Stimulated activated CD4-positive, alpha-beta T cell treated with anti-CD3 and anti-CD28 coated beads, Interleukin-12 subunit alpha, Interleukin-12 subunit beta, amount 100 ng/mL, for 48 hours (primary cell): ENCODE measurements around the gene OCA2.

Experiments used
- DNase-seq, 3 donors: peaks; one replicate each; pipeline ENCODE4 v3.0.0-alpha.2; 2020; ENCODE audit warnings: low read depth in 2 of 3, low spot score in 1 of 3

OCA2 gene

DNA sequence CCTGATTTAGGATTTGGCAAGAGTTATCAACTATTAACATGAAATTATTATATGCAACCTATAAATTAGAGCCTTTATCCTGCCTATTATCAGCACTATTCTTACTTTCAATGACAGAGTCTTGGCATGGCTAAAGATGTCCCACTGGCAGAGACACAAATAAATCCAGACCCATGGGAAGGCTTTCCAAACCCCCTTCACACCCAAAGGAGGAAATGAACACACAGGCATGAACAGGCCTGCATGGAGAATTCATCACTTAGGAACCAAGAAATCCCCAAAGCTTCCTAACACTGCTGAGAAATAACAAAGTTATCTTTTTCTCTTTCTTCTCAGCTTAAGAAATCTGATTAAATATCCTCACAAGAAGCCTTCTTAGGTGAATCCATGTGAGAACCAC lies 213.9 kb downstream of the OCA2 start:
- no peak for DNase-seq

DNA sequence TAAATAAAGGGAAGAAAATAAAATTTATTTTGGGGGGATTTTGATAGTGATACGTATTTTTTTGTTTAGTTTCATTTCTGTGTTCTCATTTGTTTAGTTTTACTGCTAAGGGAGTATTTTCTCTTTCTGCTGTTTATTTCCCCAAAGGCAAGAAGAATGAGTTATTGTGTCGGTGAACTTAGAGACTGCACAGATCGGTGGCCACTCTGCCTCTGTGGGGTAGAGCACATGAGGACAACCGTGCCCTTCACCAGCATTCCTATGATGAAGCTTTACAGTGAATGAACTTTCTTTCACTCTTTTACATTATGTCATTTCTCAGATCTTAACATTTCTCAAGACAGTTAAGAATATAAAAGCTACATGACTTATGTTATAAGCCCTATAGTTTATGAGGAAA lies 214.4 kb downstream of the OCA2 start:
- DNase-seq: no peak

DNA sequence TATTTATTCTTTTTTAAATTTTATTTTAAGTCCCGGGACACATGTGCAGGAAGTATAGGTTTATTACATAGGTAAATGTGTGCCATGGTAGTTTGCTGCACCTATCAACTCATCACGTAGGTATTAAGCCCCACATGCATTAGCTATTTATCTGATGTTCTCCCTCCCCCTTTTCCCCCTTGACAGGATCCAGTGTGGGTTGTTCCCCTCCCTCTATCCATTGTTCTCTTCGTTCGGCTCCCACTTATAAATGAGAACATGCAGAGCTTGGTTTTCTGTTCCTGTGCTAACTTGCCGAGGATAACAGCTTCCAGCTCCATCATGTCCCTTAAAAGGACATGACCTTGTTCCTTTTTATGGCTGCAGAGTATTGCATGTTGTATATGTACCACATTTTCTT lies 220.3 kb downstream of the OCA2 start:
- no peak for DNase-seq

DNA sequence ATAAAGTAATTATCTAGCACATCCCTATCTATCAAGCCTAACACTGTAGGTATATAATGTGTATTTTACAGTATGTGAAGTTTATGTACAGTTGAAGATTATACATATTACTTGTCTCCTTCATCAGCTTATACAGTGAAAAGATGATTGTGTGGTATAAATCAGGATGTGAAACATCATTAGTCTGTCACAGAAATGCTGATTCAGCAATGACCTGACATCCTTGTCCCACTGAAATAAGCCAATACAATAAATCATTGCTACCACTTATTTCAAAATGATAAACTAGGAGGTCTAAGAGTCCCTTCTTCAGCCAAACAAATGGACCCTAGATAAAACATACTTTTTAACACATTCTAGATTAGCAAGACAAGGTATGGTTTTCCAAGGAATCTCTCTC lies 225.3 kb downstream of the OCA2 start:
- DNase-seq: no peak

DNA sequence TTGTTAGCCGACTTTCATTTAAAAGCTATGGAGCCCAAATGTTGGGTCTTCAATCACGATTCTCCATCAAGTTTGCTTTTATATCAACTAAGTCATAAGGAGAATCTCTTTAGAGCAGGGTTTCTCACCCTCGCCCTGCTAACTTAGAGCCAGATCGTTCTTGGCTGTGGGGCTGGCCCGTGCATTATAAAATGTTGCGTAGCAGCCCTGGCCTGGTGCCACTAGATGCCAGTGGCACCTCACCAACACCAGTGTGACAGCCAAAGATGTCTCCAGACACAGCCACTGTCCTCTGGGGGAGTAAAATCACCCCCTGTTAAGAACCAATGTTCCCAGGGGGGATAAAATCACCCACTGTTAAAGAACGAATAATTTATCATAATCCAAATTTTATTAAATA lies 226.1 kb downstream of the OCA2 start:
- no peak for DNase-seq

DNA sequence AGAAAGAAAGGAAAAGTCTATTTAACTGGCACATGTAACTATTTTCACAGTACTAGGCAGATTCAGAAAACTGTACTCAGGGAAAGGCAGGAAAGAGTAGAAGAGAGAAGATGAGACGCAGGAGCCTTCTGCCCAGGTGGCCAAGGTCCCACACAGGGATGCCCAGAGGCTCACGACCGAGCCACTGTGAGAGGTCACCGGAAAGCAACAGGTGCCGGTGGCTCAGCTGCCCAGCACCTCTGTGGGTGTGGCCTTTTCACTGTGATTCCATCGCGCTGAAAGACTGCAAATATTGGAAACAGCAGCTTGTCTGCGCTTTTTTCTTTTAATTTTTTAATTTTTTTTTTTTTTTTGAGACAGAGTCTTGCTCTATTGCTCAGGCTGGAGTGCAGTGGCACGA lies 226.8 kb downstream of the OCA2 start:
- no peak for DNase-seq

DNA sequence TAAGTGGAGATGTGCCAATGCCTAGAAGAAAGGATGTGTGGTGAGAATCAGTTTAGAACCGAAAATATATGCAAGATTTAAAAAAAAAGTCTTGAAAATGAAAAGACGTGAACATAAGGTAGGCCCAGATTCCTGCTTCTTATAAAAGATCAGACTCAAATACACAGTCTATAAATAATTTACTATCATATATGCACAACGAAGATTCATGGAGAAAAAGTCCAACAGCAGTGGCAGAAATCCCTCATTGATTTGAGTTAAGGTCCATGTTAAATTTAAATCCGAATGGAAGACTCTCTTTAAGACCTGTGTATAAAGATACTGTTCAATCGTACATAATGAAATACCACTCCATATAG lies 227.2 kb downstream of the OCA2 start:
- no peak for DNase-seq

DNA sequence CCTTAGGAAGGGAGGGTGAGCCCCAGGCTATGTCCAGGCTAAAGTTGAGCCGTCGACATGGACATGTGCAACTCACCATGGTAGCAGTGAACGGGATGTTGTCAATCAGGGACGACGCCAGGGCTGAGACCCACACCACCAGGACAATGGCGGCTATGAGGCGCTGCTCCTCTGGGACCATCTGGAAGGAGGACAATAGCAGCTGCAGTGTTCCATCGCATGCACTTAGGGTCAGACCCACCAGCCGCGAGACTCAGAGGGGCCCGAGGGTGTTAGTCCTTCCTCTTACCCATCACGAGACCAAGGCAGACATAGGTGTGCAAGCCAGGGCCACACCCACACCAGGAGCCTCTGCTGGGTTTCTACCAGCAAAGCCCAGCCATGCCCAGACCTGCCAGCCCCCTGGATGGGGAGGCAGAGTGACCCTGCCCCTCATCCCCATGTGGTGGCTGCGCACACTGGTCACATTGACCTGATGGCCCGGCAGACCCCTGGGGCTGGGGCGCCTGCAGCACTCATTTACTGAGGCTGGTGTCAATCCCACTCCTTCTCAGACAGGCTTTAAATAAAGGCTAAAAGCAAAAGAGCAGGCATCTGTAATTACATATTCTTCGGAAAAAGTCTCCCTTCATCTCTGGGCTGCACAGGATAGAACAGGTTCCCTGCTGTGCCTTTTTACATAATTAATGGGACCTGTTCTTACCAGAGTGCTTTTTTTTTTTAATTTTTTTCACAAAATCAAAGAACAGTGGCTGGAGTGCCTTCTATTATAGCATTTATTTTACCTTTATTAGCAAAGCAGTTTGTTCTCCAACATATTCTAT lies 227.8 kb downstream of the OCA2 start:
- no peak for DNase-seq

DNA sequence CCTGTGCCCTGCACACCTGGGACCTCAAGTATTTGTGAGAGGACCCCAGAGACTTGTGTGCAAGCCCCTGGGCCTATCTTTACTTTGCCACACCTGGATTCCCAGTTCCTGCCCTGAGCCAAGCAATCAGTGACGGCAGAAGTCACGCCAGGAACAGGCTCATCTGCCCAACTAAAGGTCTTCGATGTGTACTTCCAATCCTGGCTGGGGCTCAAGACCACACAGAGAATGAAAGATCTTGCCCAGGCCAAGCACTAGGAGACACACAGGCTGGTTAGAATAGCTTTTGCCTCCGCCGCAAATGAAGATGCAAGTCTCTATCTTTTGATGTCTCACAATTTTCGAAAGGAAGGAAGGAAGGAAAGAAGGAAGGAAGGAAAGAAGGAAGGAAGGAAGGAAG lies 228.8 kb downstream of the OCA2 start:
- DNase-seq: no peak

DNA sequence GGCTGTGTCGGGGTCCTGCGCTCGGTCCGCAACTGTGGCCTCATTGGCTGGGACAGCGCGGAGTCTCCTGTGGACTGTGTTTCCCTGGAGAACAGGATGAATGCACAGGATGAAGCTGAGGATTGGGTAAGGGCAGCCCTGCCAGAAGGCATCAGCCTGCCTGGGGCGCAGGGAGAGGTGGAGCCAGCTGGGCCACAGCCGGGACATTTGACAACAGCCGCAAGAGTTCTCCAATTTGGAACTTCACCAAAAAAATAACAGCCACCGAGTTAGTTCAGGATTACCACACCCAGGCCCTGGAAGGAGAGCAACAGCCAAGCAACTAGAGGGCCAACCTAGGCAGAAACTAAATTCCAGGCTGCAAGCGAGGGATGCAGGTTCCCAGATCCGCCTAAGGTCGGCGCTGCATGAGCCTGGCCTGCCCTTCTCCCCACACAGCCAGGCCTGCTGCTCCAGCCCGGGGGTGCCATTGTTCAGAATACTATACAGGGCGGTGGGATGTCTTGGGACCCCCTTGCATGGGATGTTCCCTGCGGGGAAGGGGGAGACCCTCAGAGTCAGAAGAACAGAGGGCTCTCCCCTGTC lies 229.3 kb downstream of the OCA2 start:
- DNase-seq: no peak

DNA sequence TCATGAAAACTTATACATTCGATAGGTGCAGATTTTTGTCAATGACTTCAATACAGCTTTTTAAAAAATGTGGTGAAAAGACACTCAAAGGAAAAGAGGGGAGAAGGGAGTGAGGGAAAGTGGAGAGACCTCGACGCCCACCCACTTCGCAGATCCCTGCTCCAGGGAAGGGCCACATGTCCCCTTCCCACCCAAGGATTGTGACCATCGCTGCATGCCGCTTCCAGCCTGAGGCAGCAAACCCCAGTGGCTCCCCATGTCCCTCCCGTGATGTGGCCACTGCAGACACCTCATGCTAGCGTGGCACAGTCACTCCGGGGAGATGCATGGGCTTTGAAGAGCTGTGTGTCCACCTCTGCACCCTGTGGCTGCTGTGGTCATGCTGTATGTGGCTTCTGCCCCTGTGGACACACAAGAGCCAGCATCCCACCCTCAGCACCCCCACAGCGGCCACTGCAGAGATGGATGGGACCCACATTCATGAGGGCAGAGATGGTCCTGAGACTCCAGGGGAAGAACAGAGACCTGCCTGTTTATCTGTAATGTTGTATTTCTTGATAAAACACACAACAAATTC lies 230.2 kb downstream of the OCA2 start:
- no peak for DNase-seq

DNA sequence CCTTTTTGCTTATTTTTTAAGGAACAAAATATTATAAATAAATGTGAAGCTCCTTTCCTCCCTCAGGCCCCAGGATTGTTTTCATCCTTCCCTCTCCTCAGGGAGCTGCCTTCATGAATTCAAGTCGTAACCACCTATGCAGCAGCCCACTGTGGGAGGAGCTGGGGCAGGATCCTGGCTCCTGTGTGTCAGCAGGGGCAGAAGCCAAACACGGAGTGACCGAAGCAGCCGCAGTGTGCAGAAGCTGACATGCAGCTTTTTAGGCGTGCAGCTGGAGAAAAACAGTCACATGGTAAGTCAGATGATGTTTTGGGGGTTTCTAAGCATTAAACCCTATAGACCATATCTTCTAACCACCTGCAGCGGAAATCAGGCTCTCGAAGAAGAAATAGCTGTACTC lies 231.3 kb downstream of the OCA2 start:
- no peak for DNase-seq

DNA sequence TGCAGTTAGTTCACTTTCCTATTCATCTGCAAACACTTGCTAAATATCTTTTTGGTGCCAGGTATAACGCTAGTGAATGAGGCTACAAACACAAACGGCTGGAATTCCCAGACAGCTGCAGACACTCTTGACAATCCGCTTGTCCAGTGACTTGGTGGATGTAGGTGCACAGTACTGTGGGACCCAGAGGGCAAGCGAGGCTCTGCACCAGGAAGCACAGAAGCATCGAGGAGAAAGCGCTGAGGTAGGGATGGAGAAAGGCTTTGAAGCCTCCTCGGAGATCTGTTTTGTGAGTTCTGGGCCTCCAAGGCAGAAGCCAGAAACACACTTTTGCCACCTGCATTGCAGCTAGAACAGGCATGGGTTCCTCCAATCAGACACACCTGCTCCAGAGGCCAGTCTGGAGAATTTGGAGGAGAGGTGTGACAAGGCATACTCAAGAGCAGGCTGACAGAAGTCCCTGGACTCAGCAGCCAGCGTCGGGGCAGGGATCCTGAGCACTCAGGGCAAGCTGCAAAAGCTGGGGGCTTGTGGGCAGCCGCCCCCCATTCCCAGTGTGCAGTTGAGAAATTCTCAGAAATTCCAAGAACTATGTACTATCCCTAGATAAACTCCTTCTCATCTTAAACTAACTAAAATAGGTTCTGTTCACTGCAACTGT lies 232.5 kb downstream of the OCA2 start:
- no peak for DNase-seq

DNA sequence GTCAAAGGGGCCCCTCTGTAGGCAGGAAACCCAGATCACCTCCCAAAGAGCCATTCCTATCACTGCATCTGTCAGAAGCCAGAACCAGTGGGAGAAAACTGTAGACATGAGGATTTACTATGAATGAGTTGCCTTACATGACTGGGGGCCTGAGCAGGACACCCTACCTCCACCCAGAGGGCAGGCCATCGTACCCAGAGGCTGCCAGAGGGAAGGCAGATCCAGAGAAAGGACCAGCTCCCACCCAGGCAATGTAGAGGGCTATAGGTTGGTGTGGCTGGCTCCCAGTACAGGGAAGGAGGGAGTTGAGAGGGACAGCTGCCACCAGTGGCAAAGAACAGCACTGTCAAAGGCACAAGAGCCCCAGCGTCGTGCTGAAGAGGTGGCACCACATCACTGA lies 233.2 kb downstream of the OCA2 start:
- DNase-seq: no peak

DNA sequence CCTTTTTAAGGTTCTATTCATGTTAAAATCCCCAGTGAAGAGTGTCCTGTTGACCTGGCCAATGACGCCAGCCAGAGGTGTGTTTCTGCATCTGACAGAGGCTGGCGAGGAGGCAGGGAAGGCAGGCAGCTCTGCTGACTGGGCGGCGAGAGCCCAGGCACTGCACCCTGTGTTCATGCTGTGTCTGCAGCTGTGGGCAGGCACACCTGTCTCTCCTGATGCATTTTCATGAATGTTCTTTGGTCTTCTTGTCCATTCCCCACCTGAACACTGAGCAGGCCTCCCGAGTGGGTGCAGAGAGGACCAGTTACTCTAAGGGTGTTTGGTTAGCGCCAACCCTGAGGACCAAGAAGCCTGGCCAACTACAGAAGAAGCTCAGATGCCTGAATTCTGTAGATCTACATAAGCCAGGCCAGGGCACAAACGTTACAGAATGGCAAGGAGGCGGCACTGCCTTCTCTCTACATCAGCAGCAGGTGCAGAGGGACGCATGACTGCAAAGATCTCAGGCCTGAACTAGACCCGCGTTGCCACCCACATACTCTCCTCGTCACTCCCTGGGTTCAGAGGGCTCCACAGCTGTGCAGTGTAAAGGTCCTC lies 233.7 kb downstream of the OCA2 start:
- no peak for DNase-seq

DNA sequence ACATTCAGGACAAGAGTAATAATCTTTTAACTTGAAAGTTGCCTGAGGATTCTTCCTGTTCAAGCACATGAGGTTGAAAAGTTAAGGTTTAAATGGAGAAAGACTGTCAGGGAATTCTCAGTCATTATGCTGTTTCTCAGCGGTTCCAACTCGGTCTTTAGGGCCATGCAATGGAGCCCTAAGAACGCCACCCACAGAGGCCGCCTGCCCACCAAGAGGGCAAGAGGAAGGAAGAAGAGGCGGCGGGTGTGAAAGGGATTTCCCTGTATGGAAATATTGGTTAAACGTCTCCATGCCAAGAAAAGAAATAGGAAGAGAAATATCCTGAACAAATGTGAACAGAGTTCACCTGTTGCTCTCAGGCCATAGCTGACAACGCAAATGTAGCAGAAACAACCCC lies 234.4 kb downstream of the OCA2 start:
- no peak for DNase-seq

DNA sequence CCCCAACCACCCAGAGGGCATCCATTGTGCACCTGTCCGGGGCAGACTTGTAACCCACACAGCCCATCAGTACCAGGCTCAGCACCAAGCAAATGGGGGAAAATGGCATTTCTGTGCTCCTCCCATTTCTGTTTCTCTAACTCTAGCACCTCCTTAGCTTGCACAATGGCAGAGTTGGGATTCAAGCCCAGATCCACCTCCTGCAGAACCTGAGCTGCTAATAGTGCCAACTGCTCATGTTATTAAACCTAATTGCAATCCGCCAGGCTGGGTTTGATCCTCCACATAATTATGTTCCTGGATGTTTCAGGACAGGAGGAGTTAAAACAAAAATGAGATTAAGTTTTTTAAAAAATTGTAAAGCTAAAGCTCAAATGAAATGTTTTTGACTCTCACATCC lies 235.0 kb downstream of the OCA2 start:
- no peak for DNase-seq

DNA sequence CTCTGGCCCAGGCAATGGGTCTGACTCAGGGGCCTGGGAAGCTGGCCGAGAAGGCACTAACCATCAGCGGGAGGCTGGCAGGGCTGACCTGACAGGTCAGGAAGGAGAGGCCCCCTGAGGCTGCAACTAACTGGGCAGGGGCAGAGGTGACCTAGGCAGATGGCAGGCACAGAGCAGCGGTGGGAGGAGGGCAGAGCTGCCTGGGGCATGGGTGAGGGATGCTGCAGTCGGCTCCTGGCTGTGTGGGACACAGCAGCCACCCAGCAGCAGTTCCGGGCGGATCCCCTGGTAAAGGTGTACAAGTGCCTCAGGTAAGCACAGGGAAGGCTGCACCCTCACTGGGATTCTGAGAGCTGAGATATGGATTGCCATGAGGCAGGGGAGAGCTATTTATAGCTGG lies 236.1 kb downstream of the OCA2 start:
- no peak for DNase-seq

DNA sequence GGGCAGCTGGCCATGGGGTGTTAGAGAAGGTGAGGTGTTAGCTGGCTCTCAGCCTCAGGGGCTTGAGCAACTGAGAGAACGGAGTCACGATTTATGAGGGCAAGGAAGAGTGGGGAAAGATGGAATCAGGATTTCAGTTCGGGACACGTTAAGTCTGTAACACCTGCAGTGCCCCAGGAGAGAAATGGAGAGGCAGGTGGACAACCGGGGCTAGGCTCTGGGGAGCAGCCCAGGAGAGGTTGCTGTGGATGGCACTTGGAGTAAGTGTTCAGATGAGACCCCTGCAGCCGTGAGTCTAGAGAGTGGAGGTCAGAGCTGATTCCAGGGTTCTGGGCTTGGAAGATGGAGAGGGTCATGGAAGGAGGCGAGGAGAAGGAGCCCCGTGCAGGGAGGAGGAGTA lies 237.9 kb downstream of the OCA2 start:
- no peak for DNase-seq

DNA sequence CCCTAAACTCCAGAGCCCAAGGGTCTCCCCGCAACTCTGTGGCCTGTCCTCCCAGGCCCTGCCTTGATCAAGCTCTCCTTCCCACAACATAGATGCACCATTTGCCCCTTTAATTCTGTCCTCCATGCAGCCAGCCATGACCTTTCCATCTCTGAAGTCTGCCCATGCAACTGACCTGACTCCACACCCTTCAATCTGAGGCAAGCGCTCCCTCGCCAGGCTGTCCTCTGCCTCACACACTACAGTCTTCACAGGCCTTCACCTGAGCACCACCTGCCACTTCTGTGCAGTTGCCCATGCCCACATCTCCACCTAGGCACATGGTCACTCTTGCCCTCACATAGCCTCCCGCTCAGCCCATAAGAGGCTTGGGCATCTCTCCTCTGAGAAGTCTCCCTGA lies 244.0 kb downstream of the OCA2 start:
- no peak for DNase-seq

DNA sequence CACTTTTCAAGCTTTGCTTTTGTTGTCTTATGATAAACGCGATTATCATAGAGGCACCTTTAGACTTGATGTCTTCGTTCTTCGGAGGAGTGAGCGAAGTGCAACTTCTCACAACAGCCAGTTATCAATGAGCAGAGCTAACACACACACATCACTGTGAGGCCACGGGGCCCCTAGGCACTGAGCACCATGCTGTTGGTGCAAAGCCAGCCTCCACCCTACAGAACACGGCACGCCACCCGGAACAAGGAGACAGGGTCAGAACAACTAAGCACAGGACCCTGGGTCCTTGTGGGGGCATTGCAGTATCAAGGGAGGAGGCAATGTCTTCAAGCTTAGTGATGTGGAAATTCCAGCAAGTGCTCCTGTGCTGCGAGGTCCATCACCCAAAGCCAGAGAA lies 244.5 kb downstream of the OCA2 start:
- no peak for DNase-seq
